Upper lobe of right lung (tissue), 1 donor: ENCODE results near the gene INPP4B. TPM values are rescaled to one million over a fixed set of nuclear protein-coding genes. Genes with fewer than 3 reads are reported as not detected.

Experiments
- ATAC-seq: fragments of 200-7000 bp; cut with Tn5 transposase; one replicate; pipeline ENCODE4 v1.9.1; 2020; ENCODE audit warnings: mild to moderate bottlenecking, moderate library complexity
- DNase-seq: peaks from one replicate; pipeline ENCODE4 v3.0.0-alpha.2; 2020
- H3K27ac ChIP-seq: fragments of 200-600 bp; one replicate; pipeline ENCODE4 v1.8.0; 2022
- H3K27me3 ChIP-seq: fragments of 200-600 bp; one replicate; pipeline ENCODE4 v1.8.0; 2022; ENCODE audit warnings: mild to moderate bottlenecking
- H3K36me3 ChIP-seq: fragments of 200-600 bp; one replicate; pipeline ENCODE4 v1.8.0; 2022
- H3K4me1 ChIP-seq: fragments of 200-600 bp; one replicate; pipeline ENCODE4 v1.8.0; 2022
- H3K4me3 ChIP-seq: fragments of 200-600 bp; one replicate; pipeline ENCODE4 v1.8.0; 2022; ENCODE audit warnings: mild to moderate bottlenecking
- H3K9me3 ChIP-seq: fragments of 200-600 bp; one replicate; pipeline ENCODE4 v1.8.0; 2022
- intact Hi-C: fragments of 100-400 bp; cut with DNase I; formaldehyde crosslinking; loops from one replicate; pipeline ENCODE4 v1.11.0; 2022
- total RNA-seq: library from RNA; stranded (reverse); fragmentation: NEBNext Ultra II Directional; extraction: Animal tissue kit (Norgen Biotek cat#: 25700); gene quantifications from one replicate; pipeline ENCODE4 v1.2.1, GENCODE V29; 2021
- TF ChIP-seq, protein P1 (sequence below): fragments of 200-600 bp; IDR thresholded peaks from one replicate; pipeline ENCODE4 v1.8.0; 2022; ENCODE audit warnings: antibody characterized with exemption
- donor health status: DM: no; HTN: yes; CAD: no; lungs with severe emphysema.

INPP4B gene
- total RNA-seq, 1 donor from 2014 or later, result 20.7 TPM

DNA sequence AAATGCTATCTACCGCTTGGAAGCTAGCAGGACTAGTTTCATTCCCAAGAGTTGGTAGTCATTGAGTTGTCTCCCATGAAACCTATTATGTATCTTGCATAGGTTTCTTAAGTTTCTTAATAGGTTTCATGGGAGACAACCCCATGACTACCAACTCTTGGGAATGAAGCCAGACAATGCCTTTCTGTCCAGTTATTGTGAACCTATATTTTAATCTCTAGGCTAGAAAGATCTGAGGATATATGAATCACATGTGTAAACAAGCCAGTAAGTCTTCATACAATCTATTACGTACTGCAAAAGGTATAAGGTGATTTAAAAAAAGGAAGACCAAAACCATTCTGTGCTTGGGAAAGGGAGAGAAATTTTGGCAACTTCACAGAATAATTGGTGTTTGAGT, 162.6 kb downstream of the INPP4B start:
- Histone ChIP-seq H3K36me3 (no peaks in the 10 kb centered on the region), H3K4me3 (no peak overlapping the region), H3K9me3 (no peaks in the 10 kb centered on the region), H3K4me1 (no peaks in the 10 kb centered on the region), H3K27me3 (no peaks in the 10 kb centered on the region), H3K27ac (no peak overlapping the region)
- ATAC-seq (no peak), DNase-seq (no peak)
- TF ChIP-seq, protein P1, sequence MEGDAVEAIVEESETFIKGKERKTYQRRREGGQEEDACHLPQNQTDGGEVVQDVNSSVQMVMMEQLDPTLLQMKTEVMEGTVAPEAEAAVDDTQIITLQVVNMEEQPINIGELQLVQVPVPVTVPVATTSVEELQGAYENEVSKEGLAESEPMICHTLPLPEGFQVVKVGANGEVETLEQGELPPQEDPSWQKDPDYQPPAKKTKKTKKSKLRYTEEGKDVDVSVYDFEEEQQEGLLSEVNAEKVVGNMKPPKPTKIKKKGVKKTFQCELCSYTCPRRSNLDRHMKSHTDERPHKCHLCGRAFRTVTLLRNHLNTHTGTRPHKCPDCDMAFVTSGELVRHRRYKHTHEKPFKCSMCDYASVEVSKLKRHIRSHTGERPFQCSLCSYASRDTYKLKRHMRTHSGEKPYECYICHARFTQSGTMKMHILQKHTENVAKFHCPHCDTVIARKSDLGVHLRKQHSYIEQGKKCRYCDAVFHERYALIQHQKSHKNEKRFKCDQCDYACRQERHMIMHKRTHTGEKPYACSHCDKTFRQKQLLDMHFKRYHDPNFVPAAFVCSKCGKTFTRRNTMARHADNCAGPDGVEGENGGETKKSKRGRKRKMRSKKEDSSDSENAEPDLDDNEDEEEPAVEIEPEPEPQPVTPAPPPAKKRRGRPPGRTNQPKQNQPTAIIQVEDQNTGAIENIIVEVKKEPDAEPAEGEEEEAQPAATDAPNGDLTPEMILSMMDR, result no peak
- intact Hi-C loops, result no loop called here

DNA sequence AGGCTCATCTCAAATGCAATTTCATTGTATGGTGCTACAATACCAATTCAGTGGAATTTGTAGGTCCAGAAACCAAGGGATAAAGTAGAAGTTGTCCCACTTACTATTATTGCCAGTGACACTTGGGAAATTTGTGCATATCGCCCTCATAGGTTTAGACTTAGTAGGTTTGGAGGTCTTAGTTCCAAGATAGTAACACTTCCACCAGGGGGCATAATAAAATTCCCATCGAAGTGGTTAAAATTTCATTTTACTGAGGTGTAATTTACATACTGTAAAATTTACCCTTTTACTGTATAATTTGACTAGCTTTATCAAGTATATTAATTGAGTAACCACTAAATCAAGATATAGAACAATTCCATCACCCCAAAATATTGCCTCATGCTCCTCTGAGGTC, 174.6 kb downstream of the INPP4B start:
- Histone ChIP-seq H3K4me1 (no peaks in the 10 kb centered on the region), H3K4me3 (no peak overlapping the region), H3K36me3 (no peaks in the 10 kb centered on the region), H3K9me3 (peaks cover 6% of the 10 kb centered on the region), H3K27me3 (no peaks in the 10 kb centered on the region), H3K27ac (no peak overlapping the region)
- ATAC-seq (no peak), DNase-seq (no peak)
- TF ChIP-seq, protein P1, result no peak
- intact Hi-C loops, result no loop called here

DNA sequence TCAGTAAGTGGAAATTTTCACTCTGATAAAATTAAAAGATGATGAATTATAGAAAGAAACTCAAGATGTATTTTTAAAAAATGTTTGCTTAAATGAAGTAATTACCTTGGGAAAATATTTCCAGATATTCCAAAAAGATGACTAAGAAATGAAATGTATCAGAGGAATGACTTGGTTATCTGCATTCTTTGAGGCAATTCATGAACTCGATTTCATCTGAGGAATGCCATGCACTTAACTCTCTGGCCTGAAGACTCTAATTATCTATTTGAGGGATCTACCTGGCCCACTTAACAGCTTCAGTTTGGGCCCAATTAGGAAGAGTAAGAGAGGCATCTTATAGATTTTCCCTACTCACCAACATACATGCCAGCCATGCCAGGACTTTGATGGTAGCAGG, 182.3 kb downstream of the INPP4B start:
- TF ChIP-seq, protein P1, result no peak
- intact Hi-C loops, result no loop called here
- ATAC-seq (no peak), DNase-seq (no peak)
- Histone ChIP-seq H3K27ac (no peak overlapping the region), H3K9me3 (peaks cover 6% of the 10 kb centered on the region), H3K27me3 (no peaks in the 10 kb centered on the region), H3K4me3 (no peak overlapping the region), H3K4me1 (no peaks in the 10 kb centered on the region), H3K36me3 (no peaks in the 10 kb centered on the region)

DNA sequence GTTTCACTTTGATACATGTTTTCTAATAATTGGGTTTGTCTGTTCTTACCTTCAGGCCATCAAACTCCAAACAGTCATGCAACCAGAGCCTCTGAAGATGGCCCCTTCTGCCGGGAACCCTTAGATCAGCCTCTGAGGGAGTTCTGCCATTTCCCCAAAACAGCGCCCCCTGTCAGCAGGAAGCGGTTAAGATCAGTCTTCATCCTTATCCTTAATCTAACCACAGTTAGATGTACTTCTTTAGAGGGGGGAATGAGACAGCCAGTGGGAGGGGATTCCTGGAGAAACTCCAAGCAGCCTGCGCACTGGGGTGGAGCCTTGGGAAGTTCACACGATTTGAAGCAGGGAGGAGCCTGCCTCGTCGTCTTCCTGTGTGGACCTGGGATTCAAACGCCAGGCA, 185.4 kb downstream of the INPP4B start:
- TF ChIP-seq, protein P1, result no peak
- no peak overlapping the region for H3K4me3 ChIP-seq
- H3K9me3 ChIP-seq, result peaks cover 16% of the 10 kb centered on the region
- no peaks in the 10 kb centered on the region for H3K36me3 ChIP-seq
- no peak overlapping the region for H3K27ac ChIP-seq
- no peaks in the 10 kb centered on the region for H3K27me3 ChIP-seq
- no peaks in the 10 kb centered on the region for H3K4me1 ChIP-seq
- intact Hi-C loops, result no loop called here
- DNase-seq (no peak), ATAC-seq (no peak)

DNA sequence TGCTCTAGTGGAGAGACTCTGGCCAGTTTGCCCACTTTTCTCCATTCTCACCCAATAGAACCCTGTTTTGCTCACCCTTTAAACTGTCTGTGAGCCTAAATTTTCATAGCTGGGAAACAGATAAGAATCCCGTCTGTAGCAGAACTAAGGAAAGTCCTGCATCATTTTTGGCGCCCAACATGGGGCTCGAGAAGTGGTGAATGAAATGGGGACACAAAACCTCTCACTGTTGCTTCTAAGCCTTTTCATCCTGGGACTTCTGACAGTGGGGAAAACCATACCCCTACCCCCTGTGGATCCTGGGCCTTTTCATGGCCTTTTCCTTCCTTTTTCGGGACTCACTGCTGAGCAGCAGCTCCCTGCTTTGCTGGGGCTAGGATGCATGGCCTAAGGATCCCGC, 189.9 kb downstream of the INPP4B start:
- ATAC-seq, result no peak
- Histone ChIP-seq H3K4me1 (no peaks in the 10 kb centered on the region), H3K4me3 (no peak overlapping the region), H3K27ac (no peak overlapping the region), H3K9me3 (peaks cover 37% of the 10 kb centered on the region), H3K27me3 (no peaks in the 10 kb centered on the region), H3K36me3 (no peaks in the 10 kb centered on the region)
- TF ChIP-seq, protein P1, result no peak
- intact Hi-C loops, result no loop called here
- DNase-seq, result no peak

DNA sequence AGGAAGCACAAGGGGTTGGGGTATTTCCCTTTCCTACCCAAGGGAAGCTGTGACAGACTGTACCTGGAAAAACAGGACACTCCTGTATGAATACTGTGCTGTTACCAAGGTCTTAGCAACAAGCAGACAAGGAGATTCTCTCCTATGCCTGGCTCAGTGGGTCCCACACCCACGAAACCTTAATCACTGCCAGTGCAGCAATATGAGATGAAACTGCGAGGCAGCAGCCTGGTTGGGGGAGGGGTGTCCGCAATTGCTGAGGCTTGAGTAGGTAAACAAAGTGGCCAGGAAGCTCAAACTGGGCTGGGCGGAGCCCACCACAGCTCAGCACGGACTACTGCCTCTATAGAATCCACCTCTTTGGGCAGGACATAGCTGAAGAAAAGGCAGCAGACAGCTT, 197.7 kb downstream of the INPP4B start:
- DNase-seq, result no peak
- intact Hi-C loops, result no loop called here

More for the DNA sequence above, 197.7 kb downstream of the INPP4B start:
- Histone ChIP-seq H3K27ac (no peak overlapping the region), H3K36me3 (no peaks in the 10 kb centered on the region), H3K9me3 (peaks cover 10% of the 10 kb centered on the region), H3K27me3 (no peaks in the 10 kb centered on the region), H3K4me1 (no peaks in the 10 kb centered on the region), H3K4me3 (no peak overlapping the region)
- ATAC-seq, result no peak
- TF ChIP-seq, protein P1, result no peak
